GM12878 (cell line): Measurements from ENCODE around the gene ADCY10. TPM values are rescaled to one million over a fixed set of nuclear protein-coding genes. Genes with fewer than 3 reads are reported as not detected.

Experiments
- ATAC-seq: fragments of 200-7000 bp; cut with Tn5 transposase; 3 replicates; pipeline ENCODE4 v1.9.1; 2020; ENCODE audit warnings: mild to moderate bottlenecking, moderate library complexity
- BruUV-seq: library from RNA; stranded (reverse); fragments of 400-500 nt; replicated peaks from 2 replicates; lab custom pipeline; 2021; lab: Mats Ljungman, UMichigan
- CTCF ChIA-PET: fragments of 300-600 bp; sonication (Branson Sonifier 250); formaldehyde crosslinking; extraction: SDS; loops from one replicate; lab custom pipeline; 2021; ENCODE audit warnings: inconsistent platforms; lab: Yijun Ruan, JAX
- POLR2A ChIA-PET: fragments of 350-600 bp; formaldehyde crosslinking; extraction: SDS; loops from one replicate; lab custom pipeline; 2021; ENCODE audit warnings: inconsistent platforms; lab: Charles Lee
- RAD21 ChIA-PET: fragments of 300-600 bp; sonication (Branson Sonifier 250); formaldehyde crosslinking; loops from one replicate; lab custom pipeline; 2023; ENCODE audit warnings: antibody characterized with exemption; ENCODE audit not compliant: unreplicated experiment; lab: Charles Lee
- SMC1A ChIA-PET: fragments of 300-600 bp; sonication (Branson Sonifier 250); formaldehyde crosslinking; loops from one replicate; lab custom pipeline; 2023; ENCODE audit not compliant: unreplicated experiment, uncharacterized antibody; lab: Charles Lee
- DNase-seq: peaks from one replicate; pipeline ENCODE4 v3.0.0-alpha.2; 2011; ENCODE audit warnings: low read depth, low spot score
- FAIRE-seq: peaks from 3 replicates; lab custom pipeline; 2011; peaks lifted over from hg19 to GRCh38; lab: Jason Lieb, UNC
- H2AFZ ChIP-seq: 2 replicates; pipeline ENCODE4 v1.6.0; 2011; ENCODE audit warnings: low read depth, low read length, control low read depth; ENCODE audit not compliant: control insufficient read depth
- H3K27ac ChIP-seq: 2 replicates; pipeline ENCODE4 v1.5.1; 2011; ENCODE audit warnings: control low read depth; ENCODE audit not compliant: control insufficient read depth, insufficient read depth
- H3K27me3 ChIP-seq, 2 experiments: replicated peaks in 1 of 2; 2 replicates each; pipeline versions ENCODE4 v1.6.0 to v1.6.1; 2011; ENCODE audit warnings: low read length in 1 of 2; ENCODE audit not compliant: control insufficient read depth in 2 of 2, insufficient read depth in 2 of 2
- H3K36me3 ChIP-seq, 2 experiments: 2 replicates each; pipeline ENCODE4 v1.5.1; 2011; ENCODE audit warnings: low read length in 1 of 2; ENCODE audit not compliant: control insufficient read depth in 2 of 2, insufficient read depth in 2 of 2
- H3K4me1 ChIP-seq: 2 replicates; pipeline ENCODE4 v1.6.1; 2011; ENCODE audit warnings: mild to moderate bottlenecking, low read length, moderate library complexity, mixed read lengths; ENCODE audit not compliant: control insufficient read depth, insufficient read depth
- H3K4me2 ChIP-seq: 2 replicates; pipeline ENCODE4 v1.6.0; 2011; ENCODE audit warnings: control low read depth; ENCODE audit not compliant: control insufficient read depth, insufficient read depth
- H3K4me3 ChIP-seq: fragments of 200-600 bp; sonication (generic); 2 replicates; pipeline ENCODE4 v1.5.1; 2016
- H3K79me2 ChIP-seq: 2 replicates; pipeline ENCODE4 v1.6.0; 2011; ENCODE audit warnings: low read length; ENCODE audit not compliant: control insufficient read depth, insufficient read depth
- H3K9ac ChIP-seq: 2 replicates; pipeline ENCODE4 v1.8.0; 2011; ENCODE audit warnings: low read length, control low read depth, mixed read lengths; ENCODE audit not compliant: control insufficient read depth, insufficient read depth
- H3K9me3 ChIP-seq: replicated peaks from 3 replicates; pipeline ENCODE4 v1.5.1; 2011; ENCODE audit warnings: mild to moderate bottlenecking, low read length; ENCODE audit not compliant: control insufficient read depth, insufficient read depth
- H4K20me1 ChIP-seq: 2 replicates; pipeline ENCODE4 v1.6.0; 2011; ENCODE audit not compliant: control insufficient read depth, insufficient read depth
- ATF7 ChIP-seq: fragments of 450-650 bp; IDR thresholded peaks from 2 replicates; pipeline ENCODE4 v1.6.1; 2016; ENCODE audit warnings: low read depth, mild to moderate bottlenecking
- CTCF ChIP-seq, 3 experiments: IDR thresholded peaks in 2 of 3; conservative IDR thresholded peaks in 1 of 3; 2 replicates each; pipeline ENCODE4 v1.5.1; 2011; ENCODE audit warnings: low read depth in 3 of 3, low read length in 3 of 3, mild to moderate bottlenecking in 3 of 3, control low read depth in 2 of 3, moderate library complexity in 2 of 3, inconsistent platforms in 1 of 3, mixed read lengths in 1 of 3; ENCODE audit not compliant: control insufficient read depth in 2 of 3, insufficient read depth in 1 of 3; ENCODE audit errors: extremely low read depth in 1 of 3
- ESRRA ChIP-seq: IDR thresholded peaks from 2 replicates; pipeline ENCODE4 v1.6.1; 2012; ENCODE audit warnings: mild to moderate bottlenecking, low read length, improper control_type of control experiment
- NFXL1 ChIP-seq: fragments of 450-650 bp; IDR thresholded peaks from 2 replicates; pipeline ENCODE4 v1.6.1; 2017; ENCODE audit warnings: antibody characterized with exemption, mild to moderate bottlenecking, borderline replicate concordance
- STAT1 ChIP-seq: fragments of 450-650 bp; conservative IDR thresholded peaks from 2 replicates; pipeline ENCODE4 v1.6.1; 2014; ENCODE audit warnings: antibody characterized with exemption, mild to moderate bottlenecking
- ZNF217 ChIP-seq: fragments of 450-650 bp; IDR thresholded peaks from 2 replicates; pipeline ENCODE4 v1.6.1; 2017; ENCODE audit warnings: antibody characterized with exemption, mild to moderate bottlenecking
- WGBS: methylation state at CpG from one replicate; pipeline ENCODE4 v1.1.6; 2016; ENCODE audit warnings: low lambda C conversion rate; ENCODE audit not compliant: insufficient replicate concordance, insufficient coverage; ENCODE audit errors: missing lambda C conversion rate; 5-methylcytosine and 5-hydroxymethylcytosine counted together
- in situ Hi-C: fragments of 300-500 bp; cut with MboI; formaldehyde crosslinking; loops from 9 replicates; pipeline ENCODE4 v1.14.3; 2018; ENCODE audit warnings: mixed read lengths
- intact Hi-C: fragments of 100-400 bp; cut with micrococcal nuclease; formaldehyde crosslinking; loops from one replicate; pipeline ENCODE4 v1.14.2; 2022; ENCODE audit not compliant: unreplicated experiment
- polyA plus RNA-seq, 11 experiments: library from polyadenylated mRNA; depleted of rRNA in 4 of 11; unstranded in 6 of 11; stranded (reverse) in 5 of 11; fragments of >200 nt; fragmentation: Nextera tagmentation in 4 of 11; fragmentation: Illumina TruSeq in 1 of 11; extraction: Ambion mirVana in 4 of 11; extraction: Trizol in 1 of 11; gene quantifications; 1 replicate in 1 of 11; 2 replicates in 10 of 11; pipeline versions ENCODE4 v1.2.1 to v1.2.3, GENCODE V29; 2011 to 2016; ENCODE audit warnings: inconsistent platforms in 2 of 11, missing spikeins in 2 of 11, low read depth in 1 of 11
- total RNA-seq, 4 experiments: library from RNA; depleted of rRNA in 3 of 4; stranded (reverse); fragments of >200 nt in 3 of 4; fragmentation: Illumina TruSeq in 1 of 4; extraction: Trizol in 1 of 4; gene quantifications; 2 replicates each; pipeline versions ENCODE4 v1.2.1 to v1.2.3, GENCODE V29; 2013 to 2021

ADCY10 gene
- total and polyA plus RNA-seq, 10 of the 15 experiments (the other 5 are each of a cell fraction or from before 2014, with no cell fraction given), result 0.13 to 0.22 TPM; not detected in 8

GRCh38 chr1:167777269-167777650 is 136.7 kb downstream of the ADCY10 start:
- H3K36me3 ChIP-seq, result peaks cover 11 to 20% of the 10 kb centered on the region in 2 experiments
- DNase-seq (no peak), ATAC-seq (no peak), FAIRE-seq (no peak)
- ChIA-PET RAD21 (no interaction called here), CTCF (no interaction called here), SMC1A (no interaction called here), POLR2A (no interaction called here)
- TF ChIP-seq STAT1 (no peak), ZNF217 (no peak), NFXL1 (no peak), ATF7 (no peak), CTCF (IDR thresholded peaks at IDR 0.05 in 2 of 3, conservative IDR thresholded peaks at IDR 0.05 in 1 of 3; ENCODE audit: control insufficient read depth in 2 of 3, extremely low read depth in 1 of 3, insufficient read depth in 1 of 3, low read depth in 3 of 3, low read length in 3 of 3) (no peak), ESRRA (no peak)
- no peak overlapping the region for H3K4me3 ChIP-seq
- H2AFZ ChIP-seq, result no peak overlapping the region
- H4K20me1 ChIP-seq, result no peaks in the 10 kb centered on the region
- intact Hi-C loops, result no loop called here
- no peaks in the 10 kb centered on the region for H3K4me1 ChIP-seq
- no peaks in the 10 kb centered on the region for H3K79me2 ChIP-seq
- H3K9me3 ChIP-seq, result no peaks in the 10 kb centered on the region
- no peak overlapping the region for H3K27ac ChIP-seq
- BruUV-seq, result no TSS peak
- no peak overlapping the region for H3K9ac ChIP-seq
- H3K27me3 ChIP-seq, result no peaks in the 10 kb centered on the region
- in situ Hi-C loops, result no loop called here
- no peak overlapping the region for H3K4me2 ChIP-seq
- 91% methylated on average over 5 of the region's 5 CpGs for WGBS
